GM19035 (cell line): ENCODE data around the gene SLIT1.

Experiments
- ATAC-seq: cut with Tn5 transposase; IDR thresholded peaks from one replicate; pipeline ENCODE4 v1.9.1; 2021; ENCODE audit not compliant: unreplicated experiment

The SLIT1 gene

GRCh38 chr10:97006364-97006763, 179.4 kb downstream of the SLIT1 start:
- no peak for ATAC-seq

DNA sequence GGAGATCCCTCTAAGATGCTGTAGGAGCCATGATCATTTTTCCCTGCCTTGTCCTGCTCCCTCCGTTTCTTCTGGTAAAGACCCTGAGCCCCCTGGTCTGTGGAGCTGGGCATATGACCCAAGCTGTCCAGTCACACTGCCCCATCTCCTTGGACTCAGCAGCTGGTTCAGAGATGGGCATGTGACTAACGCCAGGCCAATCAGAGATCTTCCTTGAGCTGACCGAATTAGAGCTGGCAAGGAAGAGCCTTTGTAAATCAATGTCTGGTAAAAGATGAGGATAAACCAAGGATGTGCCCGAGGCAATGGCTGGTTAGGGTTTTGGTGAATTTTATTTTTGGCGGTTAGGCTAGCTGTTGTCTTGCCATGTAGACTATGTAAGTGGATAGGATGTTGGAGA, 180.4 kb downstream of the SLIT1 start:
- ATAC-seq = no peak

DNA sequence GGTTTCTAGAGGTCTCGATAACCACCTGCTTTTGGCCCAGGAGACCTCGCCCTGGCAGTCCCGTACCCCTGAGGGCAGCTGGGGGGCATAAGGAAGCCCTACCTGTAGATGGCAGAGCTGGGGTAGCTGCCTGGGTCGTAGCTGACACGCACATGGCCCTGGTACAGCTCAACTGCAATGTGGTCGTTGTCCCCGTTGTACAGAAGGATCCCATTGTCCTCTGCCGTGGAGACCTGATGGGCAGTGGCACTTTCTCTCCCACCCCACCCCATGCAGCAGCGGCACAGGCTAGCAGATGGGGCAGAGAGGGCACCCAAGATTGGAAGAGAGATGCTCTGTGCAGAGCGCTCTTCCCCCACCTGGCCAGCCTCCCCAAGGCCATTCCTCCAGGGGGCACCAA, 181.2 kb downstream of the SLIT1 start:
- ATAC-seq = no peak

DNA sequence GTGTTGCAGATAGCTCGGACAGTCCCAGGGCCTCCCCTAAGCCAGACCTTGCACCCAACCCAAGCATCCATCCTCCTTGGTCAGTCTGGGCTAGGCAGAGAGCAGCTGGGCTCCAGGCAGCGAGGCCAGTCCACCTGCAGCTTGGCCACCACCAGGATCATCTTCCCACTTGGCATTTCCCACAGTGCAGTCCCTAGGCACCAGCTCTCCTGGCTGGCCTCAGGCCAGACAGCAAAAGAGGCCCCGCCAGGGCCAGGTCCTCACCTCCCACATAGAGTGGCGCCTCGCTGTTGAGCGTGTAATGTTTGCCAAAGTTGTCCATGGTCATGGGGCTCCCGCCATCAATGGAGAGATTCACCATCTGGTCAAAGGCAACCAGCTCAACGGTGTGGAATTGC, 182.0 kb downstream of the SLIT1 start:
- no peak for ATAC-seq

DNA sequence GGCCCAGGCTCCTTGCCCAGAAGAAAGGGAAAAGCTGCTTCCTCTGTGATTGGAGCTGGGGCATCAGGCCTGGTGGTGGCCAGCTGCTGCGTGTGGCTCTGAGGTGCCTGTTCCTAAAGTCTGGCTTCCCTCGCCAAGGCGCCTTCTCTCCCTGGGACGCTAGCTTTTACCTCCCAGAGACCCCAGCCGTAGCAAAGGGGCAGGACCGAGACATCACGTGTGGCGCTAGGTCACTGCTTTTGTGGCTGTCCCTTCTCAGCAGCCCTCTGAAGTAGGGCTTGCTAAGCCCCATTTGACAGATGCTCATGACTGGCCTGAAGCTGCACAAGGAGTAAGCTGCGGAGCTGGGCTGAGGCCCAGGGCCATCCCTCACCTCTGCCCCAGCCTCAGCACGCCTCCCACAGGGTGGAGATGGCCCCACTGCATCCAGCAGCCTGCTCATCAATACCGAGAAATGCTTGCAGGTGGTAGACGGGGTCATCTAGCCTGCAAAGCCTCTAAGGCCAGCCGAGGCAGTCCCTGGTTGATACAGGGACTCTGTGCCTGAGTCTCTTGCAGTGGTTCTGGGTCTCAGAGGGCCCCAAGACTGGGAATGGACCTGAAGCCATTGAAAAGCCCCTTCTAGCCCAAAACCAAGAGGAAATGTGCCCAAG, 182.5 kb downstream of the SLIT1 start:
- no peak for ATAC-seq

GRCh38 chr10:97002670-97003069, 183.1 kb downstream of the SLIT1 start:
- ATAC-seq = no peak

GRCh38 chr10:97001183-97001991, 184.4 kb downstream of the SLIT1 start:
- no peak for ATAC-seq

DNA sequence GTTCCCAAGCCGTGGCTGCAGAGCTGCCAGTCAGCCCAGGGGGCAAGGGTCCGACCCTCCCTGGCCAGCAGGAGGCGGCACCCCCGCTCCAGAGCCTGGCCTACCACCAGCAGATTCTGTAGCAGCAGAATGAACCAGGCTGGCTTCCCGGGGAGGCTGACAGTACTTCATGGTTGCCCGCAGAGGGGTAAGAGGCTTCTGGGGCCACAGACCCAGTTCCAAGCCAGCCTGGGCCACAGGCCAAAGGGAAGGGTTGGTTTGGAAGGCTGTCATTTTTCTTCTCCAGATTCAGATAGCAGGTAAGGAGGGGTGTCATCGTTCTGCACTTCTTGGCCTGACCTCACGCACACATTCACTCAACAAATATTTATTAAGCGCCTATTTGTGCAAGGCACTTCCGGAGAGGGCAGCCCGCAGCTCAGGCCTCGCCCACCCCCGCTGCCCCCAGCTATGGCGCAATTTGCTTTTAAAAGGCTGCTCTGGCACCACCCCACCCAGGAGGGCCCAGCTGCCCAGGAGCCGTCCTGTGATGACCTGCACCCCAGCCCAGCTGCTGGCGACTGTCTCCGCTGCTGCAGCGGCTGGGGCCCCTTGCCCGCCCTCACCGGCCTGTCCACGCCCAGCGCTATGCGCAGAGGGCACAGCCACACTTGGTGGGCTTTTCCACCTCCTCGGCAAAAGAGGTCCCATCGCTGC, 185.1 kb downstream of the SLIT1 start:
- ATAC-seq = no peak

DNA sequence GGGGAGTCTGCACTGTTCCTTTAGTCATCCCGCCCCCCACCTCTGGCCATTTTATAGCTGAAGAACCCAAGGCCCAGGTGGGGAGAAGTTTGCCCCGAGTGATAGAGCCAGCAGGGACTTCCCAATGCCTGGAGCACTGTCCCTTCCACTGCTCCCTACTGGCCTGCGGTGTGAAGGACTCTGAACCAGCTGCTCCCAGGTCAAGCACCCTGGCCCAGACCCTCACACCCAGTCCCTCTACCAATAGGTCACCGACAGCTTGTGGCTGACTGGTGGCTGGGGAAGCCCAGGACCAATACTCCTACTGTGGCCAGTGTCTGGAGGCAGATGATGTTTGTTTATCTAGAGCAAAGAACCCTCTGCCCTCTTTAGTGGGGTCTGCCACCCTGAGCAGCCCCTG, 185.8 kb downstream of the SLIT1 start:
- no peak for ATAC-seq

DNA sequence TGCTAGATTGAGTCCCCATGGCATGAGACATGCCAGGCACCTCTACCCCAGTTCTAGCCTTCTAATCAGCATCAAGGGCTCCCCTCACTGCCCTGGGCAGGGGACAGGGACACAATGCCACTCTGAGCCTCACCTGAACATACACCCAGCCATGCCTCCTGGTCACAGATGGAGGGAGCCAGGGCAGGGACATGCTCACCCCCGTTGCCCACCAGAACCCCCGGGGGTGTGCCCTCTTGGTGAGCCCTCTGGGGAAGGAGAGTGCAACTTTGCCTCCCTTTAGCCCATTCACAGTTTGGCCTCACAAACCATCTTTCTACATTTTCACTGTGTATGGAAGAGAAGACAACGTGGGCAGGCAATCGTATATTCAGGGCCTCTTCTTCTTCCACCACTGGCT, 186.4 kb downstream of the SLIT1 start:
- ATAC-seq = no peak

DNA sequence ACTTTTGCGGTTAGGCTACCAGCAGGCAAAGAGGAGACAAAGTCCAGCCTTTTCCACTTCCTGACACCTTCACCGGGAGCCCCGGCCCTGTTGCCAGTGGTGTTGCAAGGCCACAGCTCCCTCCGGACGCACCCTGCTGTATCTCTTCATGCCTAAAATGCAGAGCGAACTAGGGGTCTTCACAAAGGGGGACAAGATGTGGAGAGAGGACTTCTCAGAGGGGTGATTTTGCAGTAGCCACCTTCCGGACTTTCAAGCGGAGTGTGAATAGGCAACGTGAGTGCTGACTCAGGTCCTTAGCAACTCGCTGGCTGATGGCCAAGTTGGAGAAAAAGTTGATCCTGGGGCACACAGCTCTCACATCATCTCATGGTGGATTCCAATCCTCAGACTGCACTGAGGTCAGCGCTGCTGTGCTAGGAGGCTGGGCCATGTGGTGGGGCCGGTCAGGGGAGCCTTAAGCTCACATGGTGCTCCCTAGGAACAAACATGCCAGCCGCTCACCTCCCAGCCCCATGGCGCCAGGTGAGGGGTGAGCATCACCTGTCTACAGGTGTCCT, 187.3 kb downstream of the SLIT1 start:
- no peak for ATAC-seq

GRCh38 chr10:96996275-96996965, 189.3 kb downstream of the SLIT1 start:
- no peak for ATAC-seq

GRCh38 chr10:96995851-96996250, 189.9 kb downstream of the SLIT1 start:
- ATAC-seq = no peak

DNA sequence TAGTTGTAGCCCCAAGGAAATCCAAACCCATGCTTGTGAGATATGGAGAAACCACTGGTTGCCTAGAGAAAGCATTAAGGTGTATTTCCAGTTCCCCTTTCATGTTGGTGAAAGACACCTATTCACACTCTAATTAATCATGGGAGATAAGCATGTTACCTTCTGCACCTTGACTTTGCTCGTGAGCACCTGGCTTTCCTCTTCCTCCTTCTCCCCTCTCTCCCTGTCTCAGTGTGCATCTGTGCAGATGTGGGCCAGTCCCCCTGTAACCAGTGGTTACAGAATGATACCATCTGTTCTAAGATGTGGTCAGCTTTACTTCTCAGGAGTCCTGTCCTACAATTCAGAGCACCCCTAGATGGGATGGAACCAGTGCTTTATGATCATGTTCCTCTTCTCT, 193.0 kb downstream of the SLIT1 start:
- ATAC-seq = no peak

- peak; percentile 57 for ATAC-seq
Measured at GRCh38 chr10:96991313-96991841, 194.4 kb downstream of the SLIT1 start.

- no peak for ATAC-seq
Measured at GRCh38 chr10:96988426-96988825, 197.3 kb downstream of the SLIT1 start.

- ATAC-seq = no peak
Measured at GRCh38 chr10:96987842-96988175, 197.9 kb downstream of the SLIT1 start.

- no peak for ATAC-seq
Measured at GRCh38 chr10:96987141-96987841, 198.5 kb downstream of the SLIT1 start.

- ATAC-seq = no peak
Measured at GRCh38 chr10:96986200-96986856, 199.4 kb downstream of the SLIT1 start.
